H9 (cell line): ENCODE measurements around the gene APLF. TPM values are rescaled to one million over a fixed set of nuclear protein-coding genes. Genes with fewer than 3 reads are reported as not detected.

Source experiments
- DNase-seq: peaks from one replicate; pipeline ENCODE4 v3.0.0-alpha.2; 2017
- H2AFZ ChIP-seq: one replicate; pipeline ENCODE4 v1.6.1; 2013; ENCODE audit warnings: mild to moderate bottlenecking, low read length, control low read depth, moderate library complexity
- H2AK5ac ChIP-seq: 2 replicates; pipeline ENCODE4 v1.6.1; 2013; ENCODE audit warnings: low read length, control low read depth, mixed read lengths; ENCODE audit not compliant: insufficient read length
- H2BK120ac ChIP-seq: one replicate; pipeline ENCODE4 v1.6.1; 2013; ENCODE audit warnings: low read depth, mild to moderate bottlenecking, low read length, control low read depth, inconsistent platforms; ENCODE audit not compliant: poor library complexity, severe bottlenecking
- H2BK12ac ChIP-seq: 2 replicates; pipeline ENCODE4 v1.6.1; 2013; ENCODE audit warnings: low read length, control low read depth, mixed read lengths, low read depth; ENCODE audit not compliant: insufficient read length
- H2BK15ac ChIP-seq: 2 replicates; pipeline ENCODE4 v1.6.1; 2013; ENCODE audit warnings: low read depth, low read length, control low read depth
- H2BK20ac ChIP-seq: one replicate; pipeline ENCODE4 v1.6.1; 2013; ENCODE audit warnings: low read depth, mild to moderate bottlenecking, low read length, control low read depth, inconsistent platforms; ENCODE audit not compliant: poor library complexity, severe bottlenecking
- H2BK5ac ChIP-seq: 2 replicates; pipeline ENCODE4 v1.6.1; 2013; ENCODE audit warnings: low read length, control low read depth, mixed read lengths; ENCODE audit not compliant: insufficient read length
- H3K14ac ChIP-seq: 2 replicates; pipeline ENCODE4 v1.6.1; 2013; ENCODE audit warnings: low read length, control low read depth; ENCODE audit not compliant: insufficient read depth
- H3K18ac ChIP-seq: 2 replicates; pipeline ENCODE4 v1.6.1; 2013; ENCODE audit warnings: low read depth, mild to moderate bottlenecking, mixed read lengths, low read length, control low read depth; ENCODE audit not compliant: insufficient read length
- H3K23ac ChIP-seq: 2 replicates; pipeline ENCODE4 v1.6.1; 2013; ENCODE audit warnings: low read length, control low read depth, mixed read lengths, low read depth; ENCODE audit not compliant: insufficient read length
- H3K23me2 ChIP-seq: 2 replicates; pipeline ENCODE4 v1.6.1; 2013; ENCODE audit warnings: low read depth, mild to moderate bottlenecking, mixed read lengths, low read length, control low read depth; ENCODE audit not compliant: insufficient read length, poor library complexity, severe bottlenecking
- H3K27ac ChIP-seq: 2 replicates; pipeline ENCODE4 v1.5.1; 2013; ENCODE audit warnings: low read length, control low read depth, mixed read lengths, low read depth; ENCODE audit not compliant: insufficient read length
- H3K27me3 ChIP-seq: 2 replicates; pipeline ENCODE4 v1.6.1; 2013; ENCODE audit warnings: low read length, control low read depth, inconsistent platforms; ENCODE audit not compliant: insufficient read depth
- H3K4ac ChIP-seq: 2 replicates; pipeline ENCODE4 v1.6.1; 2013; ENCODE audit warnings: low read depth, mild to moderate bottlenecking, control low read depth, inconsistent platforms, low read length, moderate library complexity
- H3K4me1 ChIP-seq: 2 replicates; pipeline ENCODE4 v1.6.1; 2013; ENCODE audit warnings: low read length, control low read depth, inconsistent platforms; ENCODE audit not compliant: insufficient read depth
- H3K4me2 ChIP-seq: 2 replicates; pipeline ENCODE4 v1.6.1; 2013; ENCODE audit warnings: low read length, control low read depth, mixed read lengths; ENCODE audit not compliant: insufficient read length, insufficient read depth
- H3K56ac ChIP-seq: 2 replicates; pipeline ENCODE4 v1.6.1; 2013; ENCODE audit warnings: low read depth, mild to moderate bottlenecking, mixed read lengths, low read length, control low read depth; ENCODE audit not compliant: insufficient read length
- H3K79me1 ChIP-seq: 2 replicates; pipeline ENCODE4 v1.6.1; 2013; ENCODE audit warnings: low read depth, mild to moderate bottlenecking, moderate library complexity, low read length, control low read depth, inconsistent platforms; ENCODE audit not compliant: insufficient read depth, poor library complexity, severe bottlenecking
- H3K79me2 ChIP-seq: 2 replicates; pipeline ENCODE4 v1.6.1; 2013; ENCODE audit warnings: low read length, control low read depth, inconsistent platforms; ENCODE audit not compliant: insufficient read depth
- H3K9ac ChIP-seq: 2 replicates; pipeline ENCODE4 v1.6.1; 2013; ENCODE audit warnings: low read length, control low read depth, mixed read lengths; ENCODE audit not compliant: insufficient read length; ENCODE audit errors: extremely low read depth
- H3K9me3 ChIP-seq: one replicate; pipeline ENCODE4 v1.6.1; 2013; ENCODE audit warnings: low read depth, low read length, inconsistent platforms; ENCODE audit not compliant: control insufficient read depth
- H3T11ph ChIP-seq: one replicate; pipeline ENCODE4 v1.6.1; 2013; ENCODE audit warnings: mild to moderate bottlenecking, low read length, control low read depth, inconsistent platforms
- H4K20me1 ChIP-seq: one replicate; pipeline ENCODE4 v1.6.1; 2013; ENCODE audit not compliant: control insufficient read depth, insufficient read length, insufficient read depth
- H4K5ac ChIP-seq: 2 replicates; pipeline ENCODE4 v1.6.1; 2013; ENCODE audit warnings: low read depth, mild to moderate bottlenecking, mixed read lengths, low read length, control low read depth; ENCODE audit not compliant: insufficient read length
- H4K8ac ChIP-seq: replicated peaks from 2 replicates; pipeline ENCODE4 v1.6.1; 2013; ENCODE audit warnings: low read length, control low read depth, mixed read lengths, low read depth; ENCODE audit not compliant: insufficient read length
- H4K91ac ChIP-seq: 2 replicates; pipeline ENCODE4 v1.6.1; 2013; ENCODE audit warnings: low read depth, mild to moderate bottlenecking, moderate library complexity, mixed read lengths, low read length, control low read depth; ENCODE audit not compliant: insufficient read length
- H3K27ac Mint-ChIP-seq, 3 experiments: 2 replicates in 2 of 3; 3 replicates in 1 of 3; pipeline ENCODE4 v1.8.0; 2020 to 2021; ENCODE audit warnings: mixed read lengths in 3 of 3, mild to moderate bottlenecking in 1 of 3, moderate library complexity in 1 of 3
- H3K27me3 Mint-ChIP-seq: 2 replicates; pipeline ENCODE4 v1.8.0; 2021; ENCODE audit warnings: low read depth, mild to moderate bottlenecking, moderate library complexity, mixed read lengths
- H3K36me3 Mint-ChIP-seq, 3 experiments: 2 replicates in 2 of 3; 3 replicates in 1 of 3; pipeline ENCODE4 v1.8.0; 2020 to 2021; ENCODE audit warnings: low read depth in 3 of 3, mixed read lengths in 3 of 3; ENCODE audit not compliant: insufficient read depth in 1 of 3
- H3K4me1 Mint-ChIP-seq, 2 experiments: 2 replicates each; pipeline ENCODE4 v1.8.0; 2020; ENCODE audit warnings: mixed read lengths in 2 of 2
- H3K4me3 Mint-ChIP-seq, 2 experiments: 2 replicates in 1 of 2; 3 replicates in 1 of 2; pipeline ENCODE4 v1.8.0; 2020 to 2021; ENCODE audit warnings: mild to moderate bottlenecking in 2 of 2, mixed read lengths in 2 of 2, moderate library complexity in 1 of 2
- H3K9me3 Mint-ChIP-seq, 2 experiments: 2 replicates in 1 of 2; 3 replicates in 1 of 2; pipeline ENCODE4 v1.8.0; 2020; ENCODE audit warnings: mild to moderate bottlenecking in 2 of 2, mixed read lengths in 2 of 2, moderate library complexity in 1 of 2
- CTCF ChIP-seq: fragments of 200-600 bp; sonication (generic); conservative IDR thresholded peaks from 3 replicates; pipeline ENCODE4 v1.8.0; 2021; ENCODE audit warnings: antibody characterized with exemption, mild to moderate bottlenecking
- WGBS: extraction: QIAGEN DNeasy Blood & Tissue Kit; methylation state at CpG from one replicate; pipeline ENCODE4 v1.1.7; 2013; ENCODE audit warnings: missing lambda C conversion rate, low lambda C conversion rate, mixed read lengths; ENCODE audit not compliant: insufficient read length; ENCODE audit errors: extremely low coverage; 5-methylcytosine and 5-hydroxymethylcytosine counted together
- total RNA-seq: library from RNA; stranded (reverse); gene quantifications from 2 replicates; pipeline ENCODE4 v1.2.1, GENCODE V29; 2021

Gene APLF
- total RNA-seq, 1 experiment from 2014 or later, result 3.7 TPM

GRCh38 chr2:68425503-68425902, 41.9 kb upstream of the APLF start:
- Mint-ChIP-seq H3K9me3 (no peaks in the 10 kb centered on the region; a peak in 1 of 5 replicates), H3K4me3 (no peak overlapping the region), H3K36me3 (no peaks in the 10 kb centered on the region), H3K27me3 (no peaks in the 10 kb centered on the region), H3K27ac (no peak overlapping the region), H3K4me1 (peaks cover 0 to 3% of the 10 kb centered on the region in 2 experiments; a peak in 1 of 4 replicates)
- Histone ChIP-seq H3K4me1 (no peaks in the 10 kb centered on the region), H3K23me2 (no peaks in the 10 kb centered on the region), H4K91ac (no peak overlapping the region), H2AK5ac (no peak overlapping the region), H3K9ac (no peak overlapping the region), H3K9me3 (no peaks in the 10 kb centered on the region), H3K27me3 (no peaks in the 10 kb centered on the region), H3K23ac (no peak overlapping the region), H4K5ac (no peak overlapping the region), H3K79me2 (no peaks in the 10 kb centered on the region), H2BK20ac (no peak overlapping the region), H4K20me1 (no peaks in the 10 kb centered on the region), H2BK120ac (no peak overlapping the region), H3K4me2 (no peak overlapping the region), H4K8ac (no peak overlapping the region), H2BK15ac (no peak overlapping the region), H2BK5ac (no peak overlapping the region), H3K27ac (no peak overlapping the region), H2AFZ (no peak overlapping the region), H3K18ac (no peak overlapping the region), H3K4ac (no peak overlapping the region), H3K14ac (no peak overlapping the region), H3K56ac (no peak overlapping the region), H2BK12ac (no peak overlapping the region), H3T11ph (no peak overlapping the region), H3K79me1 (no peaks in the 10 kb centered on the region)
- no peak for DNase-seq
- no peak for TF ChIP-seq CTCF
- no CpG with 5 or more reads among the region's 3 CpGs for WGBS
